CD4-positive, alpha-beta T cell treated with Interleukin-2 at 100 ng/mL for 4 hours (primary cell): ENCODE measurements around the gene GLRA3.

ENCODE experiments used
- DNase-seq: peaks from one replicate; pipeline ENCODE4 v3.0.0-alpha.2; 2020; ENCODE audit warnings: low spot score

Gene GLRA3

GRCh38 chr4:174592985-174593335 lies 236.1 kb downstream of the GLRA3 start:
- DNase-seq = no peak

- no peak for DNase-seq
Observed at GRCh38 chr4:174592256-174592984, 236.6 kb downstream of the GLRA3 start.

- peak; percentile 39 for DNase-seq
Observed at GRCh38 chr4:174591243-174592021, 237.6 kb downstream of the GLRA3 start.

- no peak for DNase-seq
Observed at GRCh38 chr4:174590336-174590735, 238.7 kb downstream of the GLRA3 start.
